BLaER1 (cell line): Measurements from ENCODE around the gene FOXC2.

Source experiments
- H3K27ac ChIP-seq: shearing (Covaris generic); formaldehyde crosslinking; 2 replicates; pipeline ENCODE4 v1.8.1; 2022
- H3K27me3 ChIP-seq: shearing (Covaris generic); formaldehyde crosslinking; 2 replicates; pipeline ENCODE4 v1.8.1; 2022
- H3K36me3 ChIP-seq: shearing (Covaris generic); formaldehyde crosslinking; 2 replicates; pipeline ENCODE4 v1.8.1; 2022
- H3K4me1 ChIP-seq: shearing (Covaris generic); formaldehyde crosslinking; 2 replicates; pipeline ENCODE4 v1.8.1; 2022
- H3K4me2 ChIP-seq: shearing (Covaris generic); formaldehyde crosslinking; 2 replicates; pipeline ENCODE4 v1.8.1; 2022
- H3K4me3 ChIP-seq: shearing (Covaris generic); formaldehyde crosslinking; 2 replicates; pipeline ENCODE4 v1.8.1; 2022
- H3K9ac ChIP-seq: shearing (Covaris generic); formaldehyde crosslinking; 2 replicates; pipeline ENCODE4 v1.8.1; 2022
- H3K9me3 ChIP-seq: shearing (Covaris generic); formaldehyde crosslinking; 2 replicates; pipeline ENCODE4 v1.8.1; 2022
- H4K20me1 ChIP-seq: shearing (Covaris generic); formaldehyde crosslinking; 2 replicates; pipeline ENCODE4 v1.8.1; 2022
- Cebpa-rat ChIP-seq: shearing (Covaris generic); IDR thresholded peaks from 2 replicates; pipeline ENCODE4 v1.8.1; 2022

FOXC2 gene

GRCh38 chr16:86609661-86610060, 43.0 kb downstream of the FOXC2 start:
- Histone ChIP-seq H3K9me3 (peaks cover 10% of the 10 kb centered on the region; the same call in 1 of the 2 replicates), H4K20me1 (no peaks in the 10 kb centered on the region), H3K36me3 (no peaks in the 10 kb centered on the region), H3K27ac (peak overlapping the region; percentile 29; the same call in 1 of the 2 replicates), H3K4me3 (no peak overlapping the region), H3K9ac (no peak overlapping the region), H3K4me1 (peaks cover 39% of the 10 kb centered on the region), H3K4me2 (peak overlapping the region; percentile 40), H3K27me3 (no peaks in the 10 kb centered on the region)
- no peak for TF ChIP-seq Cebpa-rat

GRCh38 chr16:86610779-86611524, 44.3 kb downstream of the FOXC2 start:
- peaks cover 8% of the 10 kb centered on the region; the same call in 1 of the 2 replicates for H3K9me3 ChIP-seq
- peaks cover 39% of the 10 kb centered on the region for H3K4me1 ChIP-seq
- no peaks in the 10 kb centered on the region for H3K36me3 ChIP-seq
- no peak overlapping the region for H3K9ac ChIP-seq
- no peaks in the 10 kb centered on the region for H3K27me3 ChIP-seq
- H4K20me1 ChIP-seq = no peaks in the 10 kb centered on the region
- TF ChIP-seq Cebpa-rat = no peak
- H3K27ac ChIP-seq = no peak overlapping the region
- peak overlapping the region; percentile 14 for H3K4me2 ChIP-seq
- no peak overlapping the region for H3K4me3 ChIP-seq

DNA sequence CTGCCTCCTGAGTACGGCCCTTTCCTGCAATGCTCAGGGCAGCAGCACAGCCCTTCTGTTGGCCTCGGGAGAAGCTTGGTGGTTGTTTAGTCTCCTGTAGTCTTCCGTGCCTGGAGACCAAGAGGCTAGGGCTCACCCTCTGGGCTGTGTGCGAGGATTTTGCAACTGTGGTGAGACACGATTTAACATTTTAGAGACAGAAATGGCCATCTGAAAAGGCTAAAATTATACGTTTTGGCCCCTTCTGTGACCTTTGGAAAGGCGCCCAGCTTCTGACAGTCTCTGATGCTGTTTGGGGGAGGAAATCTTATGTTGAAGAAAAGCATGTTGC, 44.9 kb downstream of the FOXC2 start:
- H3K27ac ChIP-seq = no peak overlapping the region
- peaks cover 39% of the 10 kb centered on the region for H3K4me1 ChIP-seq
- no peak for TF ChIP-seq Cebpa-rat
- no peaks in the 10 kb centered on the region for H4K20me1 ChIP-seq
- peaks cover 5% of the 10 kb centered on the region; the same call in 1 of the 2 replicates for H3K9me3 ChIP-seq
- no peaks in the 10 kb centered on the region for H3K36me3 ChIP-seq
- no peaks in the 10 kb centered on the region for H3K27me3 ChIP-seq
- no peak overlapping the region for H3K9ac ChIP-seq
- no peak overlapping the region for H3K4me3 ChIP-seq
- H3K4me2 ChIP-seq = peak overlapping the region; percentile 14; the same call in 1 of the 2 replicates

DNA sequence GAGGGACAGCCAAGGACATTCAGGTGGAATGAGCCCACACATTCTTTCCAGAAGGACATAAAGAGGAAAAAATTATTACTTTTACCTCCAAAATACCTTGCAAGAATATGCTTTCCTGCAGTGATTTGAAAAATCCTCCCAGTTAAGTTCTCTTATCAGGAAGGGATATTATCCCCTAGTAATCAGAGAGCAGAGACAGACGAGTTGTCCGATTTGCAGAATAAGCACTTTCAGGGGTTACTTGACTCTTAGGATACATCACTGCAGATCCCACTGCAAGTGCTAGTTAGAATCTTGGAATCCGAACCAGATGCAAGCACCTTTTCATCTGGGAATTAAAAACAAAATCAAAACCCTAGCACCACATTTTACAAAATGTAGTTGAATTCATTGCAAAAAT, 45.3 kb downstream of the FOXC2 start:
- Histone ChIP-seq H3K4me1 (peaks cover 39% of the 10 kb centered on the region), H3K9me3 (0 out of 2 replicates have a peak, but pooled peaks cover 2% of the 10 kb centered on the region), H3K27me3 (no peaks in the 10 kb centered on the region), H3K4me2 (no peak overlapping the region), H4K20me1 (no peaks in the 10 kb centered on the region), H3K4me3 (no peak overlapping the region), H3K27ac (no peak overlapping the region), H3K9ac (no peak overlapping the region), H3K36me3 (no peaks in the 10 kb centered on the region)
- no peak for TF ChIP-seq Cebpa-rat

DNA sequence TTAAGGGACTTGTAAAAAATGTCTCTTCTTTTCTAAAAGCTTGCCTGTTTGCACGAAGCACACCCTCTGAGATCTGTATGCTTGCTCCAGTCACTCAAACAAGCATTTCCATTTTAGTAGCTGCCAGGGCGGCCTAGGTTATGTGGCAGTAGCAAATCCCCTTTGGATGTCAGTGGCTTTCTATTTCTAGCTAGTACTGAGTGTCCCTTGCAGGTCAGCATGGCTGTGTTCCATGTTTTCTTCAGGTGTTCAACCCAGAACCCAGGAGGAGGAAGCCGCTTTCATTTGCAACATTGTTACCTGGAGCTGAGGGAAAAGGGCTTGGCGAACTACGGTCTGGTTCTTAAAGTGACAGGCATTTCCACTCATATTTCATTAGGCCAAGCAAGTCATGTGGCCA, 48.1 kb downstream of the FOXC2 start:
- Histone ChIP-seq H3K4me1 (peaks cover 19% of the 10 kb centered on the region), H3K27ac (no peak overlapping the region), H3K9me3 (no peaks in the 10 kb centered on the region), H3K27me3 (no peaks in the 10 kb centered on the region), H4K20me1 (no peaks in the 10 kb centered on the region), H3K4me2 (no peak overlapping the region), H3K9ac (no peak overlapping the region), H3K4me3 (no peak overlapping the region), H3K36me3 (no peaks in the 10 kb centered on the region)
- TF ChIP-seq Cebpa-rat = no peak

- no peak overlapping the region for H3K9ac ChIP-seq
- no peak overlapping the region for H3K4me3 ChIP-seq
- no peaks in the 10 kb centered on the region for H3K4me1 ChIP-seq
- TF ChIP-seq Cebpa-rat = no peak
- no peaks in the 10 kb centered on the region for H4K20me1 ChIP-seq
- H3K36me3 ChIP-seq = no peaks in the 10 kb centered on the region
- H3K27ac ChIP-seq = no peak overlapping the region
- H3K4me2 ChIP-seq = no peak overlapping the region
- no peaks in the 10 kb centered on the region for H3K9me3 ChIP-seq
- H3K27me3 ChIP-seq = no peaks in the 10 kb centered on the region
Observed at GRCh38 chr16:86616906-86617305, 50.3 kb downstream of the FOXC2 start.

DNA sequence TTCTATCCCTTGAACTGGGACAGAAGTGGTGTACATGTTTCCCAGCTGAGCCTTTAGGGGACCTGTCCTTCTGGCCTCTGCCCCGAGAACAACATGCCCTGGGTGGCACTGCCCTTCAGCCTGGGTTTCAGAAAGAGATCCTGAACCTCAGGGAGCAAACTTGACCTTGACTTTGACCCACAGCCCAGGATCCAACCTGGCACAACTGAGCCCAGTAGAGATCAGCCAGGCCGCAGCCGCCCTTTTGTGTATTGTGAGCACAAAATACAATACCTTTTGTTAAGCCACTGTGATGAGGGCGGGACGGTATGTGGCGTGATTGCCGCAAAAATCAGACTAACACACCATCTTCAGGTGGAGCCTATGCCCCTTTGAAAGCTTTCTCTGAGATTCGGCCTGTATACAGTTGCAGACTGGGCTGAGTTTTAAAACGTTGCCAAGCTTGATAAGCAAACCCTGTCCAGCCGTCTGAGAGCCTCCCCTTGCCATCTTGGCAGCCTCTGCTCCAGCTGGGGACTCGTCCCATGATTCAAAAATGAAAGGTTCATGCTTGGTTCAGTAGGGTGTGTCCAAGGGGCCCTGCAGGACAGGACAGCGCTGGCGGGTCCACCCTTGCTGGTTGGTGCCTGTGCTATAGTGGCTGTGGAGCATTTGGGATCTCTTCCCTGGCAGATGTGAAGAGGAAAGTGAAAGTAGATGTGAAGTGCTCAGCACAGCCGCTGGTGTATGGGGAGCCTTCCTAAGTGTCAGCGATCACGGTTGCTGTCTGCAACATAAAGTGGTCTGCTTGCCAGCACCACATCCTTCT, 52.0 kb downstream of the FOXC2 start:
- Histone ChIP-seq H3K27ac (no peak overlapping the region), H3K9me3 (no peaks in the 10 kb centered on the region), H3K36me3 (no peaks in the 10 kb centered on the region), H3K9ac (no peak overlapping the region), H4K20me1 (no peaks in the 10 kb centered on the region), H3K4me3 (no peak overlapping the region), H3K27me3 (no peaks in the 10 kb centered on the region), H3K4me2 (no peak overlapping the region), H3K4me1 (no peaks in the 10 kb centered on the region)
- no peak for TF ChIP-seq Cebpa-rat
